ENCODE data around the gene ACTL6B. TPM values are rescaled to one million over a fixed set of nuclear protein-coding genes. Genes with fewer than 3 reads are reported as not detected.

ACTL6B gene
- polyA plus RNA-seq, 2 of the 4 experiments (the other 2 are of a cell fraction) = not detected

- Histone ChIP-seq H3K4me2 (no peak overlapping the region), H3K4me3 (no peak overlapping the region), H3K9me3 (no peaks in the 10 kb centered on the region), H3K4me1 (peaks cover 26% of the 10 kb centered on the region), H3K27ac (no peak overlapping the region)
- FAIRE-seq (no peak), DNase-seq (ENCODE audit: low read depth in 1 of 2, low spot score in 1 of 2) (no peak), ATAC-seq (no peak)
- 95% methylated on average over 26 of the region's 37 CpGs for WGBS (ENCODE audit: missing lambda C conversion rate)
- ChIA-PET POLR2A (interaction anchor here (1.3 kb wide), 1 partner anchor 11 kb away, joined by 4 read pairs; the partner anchor contains the start of gene GNB2), CTCF (interaction anchor here (0.7 to 6.4 kb wide), 8 partner anchors 9 to 553 kb away, joined by 3 to 54 read pairs (median 4); partner anchors contain the start of genes GIGYF1 and MOSPD3)
- TF ChIP-seq, protein P1, sequence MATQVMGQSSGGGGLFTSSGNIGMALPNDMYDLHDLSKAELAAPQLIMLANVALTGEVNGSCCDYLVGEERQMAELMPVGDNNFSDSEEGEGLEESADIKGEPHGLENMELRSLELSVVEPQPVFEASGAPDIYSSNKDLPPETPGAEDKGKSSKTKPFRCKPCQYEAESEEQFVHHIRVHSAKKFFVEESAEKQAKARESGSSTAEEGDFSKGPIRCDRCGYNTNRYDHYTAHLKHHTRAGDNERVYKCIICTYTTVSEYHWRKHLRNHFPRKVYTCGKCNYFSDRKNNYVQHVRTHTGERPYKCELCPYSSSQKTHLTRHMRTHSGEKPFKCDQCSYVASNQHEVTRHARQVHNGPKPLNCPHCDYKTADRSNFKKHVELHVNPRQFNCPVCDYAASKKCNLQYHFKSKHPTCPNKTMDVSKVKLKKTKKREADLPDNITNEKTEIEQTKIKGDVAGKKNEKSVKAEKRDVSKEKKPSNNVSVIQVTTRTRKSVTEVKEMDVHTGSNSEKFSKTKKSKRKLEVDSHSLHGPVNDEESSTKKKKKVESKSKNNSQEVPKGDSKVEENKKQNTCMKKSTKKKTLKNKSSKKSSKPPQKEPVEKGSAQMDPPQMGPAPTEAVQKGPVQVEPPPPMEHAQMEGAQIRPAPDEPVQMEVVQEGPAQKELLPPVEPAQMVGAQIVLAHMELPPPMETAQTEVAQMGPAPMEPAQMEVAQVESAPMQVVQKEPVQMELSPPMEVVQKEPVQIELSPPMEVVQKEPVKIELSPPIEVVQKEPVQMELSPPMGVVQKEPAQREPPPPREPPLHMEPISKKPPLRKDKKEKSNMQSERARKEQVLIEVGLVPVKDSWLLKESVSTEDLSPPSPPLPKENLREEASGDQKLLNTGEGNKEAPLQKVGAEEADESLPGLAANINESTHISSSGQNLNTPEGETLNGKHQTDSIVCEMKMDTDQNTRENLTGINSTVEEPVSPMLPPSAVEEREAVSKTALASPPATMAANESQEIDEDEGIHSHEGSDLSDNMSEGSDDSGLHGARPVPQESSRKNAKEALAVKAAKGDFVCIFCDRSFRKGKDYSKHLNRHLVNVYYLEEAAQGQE (IDR thresholded peaks at IDR 0.05) = no peak
- TF ChIP-seq MAFK (IDR thresholded peaks at IDR 0.05; ENCODE audit: partially characterized antibody) = no peak
- no peak for TF ChIP-seq HOXB13 (CRISPR knock-in tag; IDR thresholded peaks at IDR 0.05; ENCODE audit: low read depth)
- no peak for TF ChIP-seq RAD21 (conservative IDR thresholded peaks at IDR 0.05 in 1 of 2, IDR thresholded peaks at IDR 0.05 in 1 of 2)
- TF ChIP-seq POLR2A (IDR thresholded peaks at IDR 0.05; ENCODE audit: low read length) = no peak
- TF ChIP-seq MAZ (IDR thresholded peaks at IDR 0.05; ENCODE audit: borderline replicate concordance, low read depth, low read length) = no peak
- TF ChIP-seq CHD4 (IDR thresholded peaks at IDR 0.05; ENCODE audit: borderline replicate concordance) = no peak
- no peak for TF ChIP-seq RARB (CRISPR knock-in tag; IDR thresholded peaks at IDR 0.05)
- TF ChIP-seq, protein P2, sequence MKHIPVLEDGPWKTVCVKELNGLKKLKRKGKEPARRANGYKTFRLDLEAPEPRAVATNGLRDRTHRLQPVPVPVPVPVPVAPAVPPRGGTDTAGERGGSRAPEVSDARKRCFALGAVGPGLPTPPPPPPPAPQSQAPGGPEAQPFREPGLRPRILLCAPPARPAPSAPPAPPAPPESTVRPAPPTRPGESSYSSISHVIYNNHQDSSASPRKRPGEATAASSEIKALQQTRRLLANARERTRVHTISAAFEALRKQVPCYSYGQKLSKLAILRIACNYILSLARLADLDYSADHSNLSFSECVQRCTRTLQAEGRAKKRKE (CRISPR knock-in tag; IDR thresholded peaks at IDR 0.05; ENCODE audit: low read depth) = no peak
- no peak for TF ChIP-seq E2F6 (IDR thresholded peaks at IDR 0.05; ENCODE audit: borderline replicate concordance, low read depth)
- no peak for TF ChIP-seq ZSCAN20 (CRISPR knock-in tag; IDR thresholded peaks at IDR 0.05)
- no peak for TF ChIP-seq NR3C1 (IDR thresholded peaks at IDR 0.05)
Measured at GRCh38 chr7:100683659-100684533, 27.6 kb upstream of the ACTL6B start.

- POLR2A ChIA-PET = interaction anchor here (1.3 kb wide), 1 partner anchor 10 kb away, joined by 4 read pairs; the partner anchor contains the start of gene GNB2
- WGBS (ENCODE audit: missing lambda C conversion rate) = 93% methylated on average over 26 of the region's 28 CpGs
- Histone ChIP-seq H3K4me2 (no peak overlapping the region), H3K4me3 (no peak overlapping the region), H3K27ac (no peak overlapping the region; a peak in 1 of 6 replicates), H3K4me1 (peaks cover 26% of the 10 kb centered on the region), H3K9me3 (no peaks in the 10 kb centered on the region)
- FAIRE-seq (no peak), ATAC-seq (no peak), DNase-seq (ENCODE audit: low read depth in 1 of 2, low spot score in 1 of 2) (no peak)
- CTCF ChIA-PET = interaction anchor here (0.8 to 6.4 kb wide), 8 partner anchors 10 to 123 kb away, joined by 3 to 54 read pairs (median 4); partner anchors contain the start of genes GIGYF1, MOSPD3 and POP7
- TF ChIP-seq HEYL (CRISPR knock-in tag; IDR thresholded peaks at IDR 0.05) = no peak
- no peak for TF ChIP-seq RFX5 (IDR thresholded peaks at IDR 0.05)
- no peak for TF ChIP-seq PHF8 (IDR thresholded peaks at IDR 0.05; ENCODE audit: borderline replicate concordance, low read depth)
- no peak for TF ChIP-seq POLR2A (IDR thresholded peaks at IDR 0.05; ENCODE audit: low read length)
- no peak for TF ChIP-seq CEBPB (IDR thresholded peaks at IDR 0.05)
- no peak for TF ChIP-seq FOSB (CRISPR knock-in tag; IDR thresholded peaks at IDR 0.05)
- TF ChIP-seq CBX2 (IDR thresholded peaks at IDR 0.05; ENCODE audit: borderline replicate concordance, low read depth) = no peak
- no peak for TF ChIP-seq EHF (CRISPR knock-in tag; IDR thresholded peaks at IDR 0.05)
- no peak for TF ChIP-seq HES2 (IDR thresholded peaks at IDR 0.05)
- TF ChIP-seq KDM1A (IDR thresholded peaks at IDR 0.05; ENCODE audit: low read depth) = no peak
- TF ChIP-seq NR3C1 (IDR thresholded peaks at IDR 0.05) = no peak
- no peak for TF ChIP-seq ZSCAN20 (CRISPR knock-in tag; IDR thresholded peaks at IDR 0.05)
- TF ChIP-seq RARB (CRISPR knock-in tag; IDR thresholded peaks at IDR 0.05) = no peak
Measured at GRCh38 chr7:100682991-100683658, 26.9 kb upstream of the ACTL6B start.
